GM23338 (cell line): ENCODE data around the gene ARHGAP28. TPM values are rescaled to one million over a fixed set of nuclear protein-coding genes. Genes with fewer than 3 reads are reported as not detected.

Experiments used
- ATAC-seq: fragments of 200-7000 bp; cut with Tn5 transposase; 3 replicates; pipeline ENCODE4 v1.9.1; 2020
- DNase-seq: peaks from one replicate; pipeline ENCODE4 v3.0.0-alpha.2; 2015; ENCODE audit warnings: low spot score
- H2AFZ ChIP-seq: fragments of 200-600 bp; sonication (generic); 2 replicates; pipeline ENCODE4 v1.8.0; 2016; ENCODE audit warnings: antibody characterized with exemption, mild to moderate bottlenecking, moderate library complexity
- H3F3A ChIP-seq: fragments of 200-600 bp; sonication (generic); replicated peaks from 2 replicates; pipeline ENCODE4 v1.8.0; 2017; ENCODE audit warnings: antibody characterized with exemption, mixed run types, low read depth
- H3K27ac ChIP-seq: fragments of 200-600 bp; sonication (generic); 2 replicates; pipeline ENCODE4 v1.6.1; 2016; ENCODE audit warnings: low read depth
- H3K27me3 ChIP-seq: fragments of 200-600 bp; sonication (generic); 2 replicates; pipeline ENCODE4 v1.8.0; 2016; ENCODE audit warnings: mild to moderate bottlenecking, mixed run types, moderate library complexity; ENCODE audit not compliant: insufficient read depth
- H3K36me3 ChIP-seq: fragments of 200-600 bp; sonication (generic); 2 replicates; pipeline ENCODE4 v1.8.0; 2016; ENCODE audit warnings: mild to moderate bottlenecking; ENCODE audit not compliant: insufficient read depth
- H3K4me1 ChIP-seq: fragments of 200-600 bp; sonication (generic); 2 replicates; pipeline ENCODE4 v1.8.0; 2016; ENCODE audit warnings: mild to moderate bottlenecking, moderate library complexity; ENCODE audit not compliant: insufficient read depth
- H3K4me2 ChIP-seq: fragments of 200-600 bp; sonication (generic); 2 replicates; pipeline ENCODE4 v1.7.1; 2017; ENCODE audit warnings: mixed run types
- H3K4me3 ChIP-seq: fragments of 200-600 bp; sonication (generic); 2 replicates; pipeline ENCODE4 v1.6.1; 2016; ENCODE audit warnings: mixed run types
- H3K79me2 ChIP-seq: fragments of 200-600 bp; sonication (generic); replicated peaks from 2 replicates; pipeline ENCODE4 v1.8.0; 2017; ENCODE audit warnings: mild to moderate bottlenecking; ENCODE audit not compliant: insufficient read depth
- H3K9me2 ChIP-seq: fragments of 200-600 bp; sonication (generic); 2 replicates; pipeline ENCODE4 v1.8.0; 2017; ENCODE audit not compliant: insufficient read depth
- H4K20me1 ChIP-seq: fragments of 200-600 bp; sonication (generic); replicated peaks from 2 replicates; pipeline ENCODE4 v1.8.0; 2017; ENCODE audit warnings: mild to moderate bottlenecking; ENCODE audit not compliant: insufficient read depth
- H3K27ac Mint-ChIP-seq: 2 replicates; pipeline ENCODE4 v1.8.0; 2020; ENCODE audit warnings: inconsistent platforms, mild to moderate bottlenecking, moderate library complexity, mixed read lengths
- H3K27me3 Mint-ChIP-seq: 3 replicates; pipeline ENCODE4 v1.8.0; 2022; ENCODE audit warnings: low read depth, mild to moderate bottlenecking, moderate library complexity, mixed read lengths, inconsistent platforms; ENCODE audit not compliant: insufficient read depth, poor library complexity
- H3K36me3 Mint-ChIP-seq: 3 replicates; pipeline ENCODE4 v1.8.0; 2021; ENCODE audit warnings: low read depth, mild to moderate bottlenecking, inconsistent platforms, moderate library complexity, mixed read lengths
- H3K4me1 Mint-ChIP-seq: 3 replicates; pipeline ENCODE4 v1.8.0; 2020; ENCODE audit warnings: mild to moderate bottlenecking, inconsistent platforms, mixed read lengths
- H3K4me3 Mint-ChIP-seq: 3 replicates; pipeline ENCODE4 v1.8.0; 2021; ENCODE audit warnings: moderate library complexity, mild to moderate bottlenecking, inconsistent platforms, mixed read lengths
- H3K9me3 Mint-ChIP-seq: 3 replicates; pipeline ENCODE4 v1.8.0; 2020; ENCODE audit warnings: moderate library complexity, mild to moderate bottlenecking, inconsistent platforms, mixed read lengths
- CREB1 ChIP-seq: fragments of 250-450 bp; sonication (Bioruptor Pico); IDR thresholded peaks from 2 replicates; pipeline ENCODE4 v1.5.0; 2020; ENCODE audit warnings: low read depth, mild to moderate bottlenecking, moderate library complexity
- ETS1 ChIP-seq: IDR thresholded peaks from 2 replicates; pipeline ENCODE4 v1.6.1; 2016; ENCODE audit warnings: antibody characterized with exemption
- EZH2 ChIP-seq: fragments of 200-600 bp; sonication (generic); IDR thresholded peaks from one replicate; pipeline ENCODE4 v1.8.0; 2017; ENCODE audit warnings: antibody characterized with exemption, mild to moderate bottlenecking, low read depth; ENCODE audit not compliant: unreplicated experiment
- EZH2phosphoT487 ChIP-seq: fragments of 200-600 bp; sonication (generic); IDR thresholded peaks from one replicate; pipeline ENCODE4 v1.8.1; 2018; ENCODE audit warnings: antibody characterized with exemption; ENCODE audit not compliant: unreplicated experiment
- JUNB ChIP-seq: IDR thresholded peaks from one replicate; pipeline ENCODE4 v1.6.1; 2016; ENCODE audit warnings: antibody characterized with exemption; ENCODE audit not compliant: unreplicated experiment
- NANOG ChIP-seq: IDR thresholded peaks from 2 replicates; pipeline ENCODE4 v1.6.1; 2016; ENCODE audit warnings: antibody characterized with exemption, borderline replicate concordance
- POLR2AphosphoS5 ChIP-seq: IDR thresholded peaks from 2 replicates; pipeline ENCODE4 v1.6.1; 2016; ENCODE audit warnings: antibody characterized with exemption, low read depth
- STAT1 ChIP-seq: IDR thresholded peaks from one replicate; pipeline ENCODE4 v1.6.1; 2016; ENCODE audit warnings: antibody characterized with exemption; ENCODE audit not compliant: unreplicated experiment
- ZNF114 ChIP-seq: fragments of 250-450 bp; sonication (Bioruptor Pico); IDR thresholded peaks from 2 replicates; pipeline ENCODE4 v1.5.0; 2020; ENCODE audit warnings: mild to moderate bottlenecking, moderate library complexity
- ZNF331 ChIP-seq: fragments of 250-450 bp; sonication (Bioruptor Pico); IDR thresholded peaks from 2 replicates; pipeline ENCODE4 v1.5.0; 2020; ENCODE audit warnings: low read depth, mild to moderate bottlenecking, moderate library complexity
- ZNF462 ChIP-seq: fragments of 250-450 bp; sonication (Bioruptor Pico); IDR thresholded peaks from 2 replicates; pipeline ENCODE4 v1.5.0; 2020; ENCODE audit warnings: mild to moderate bottlenecking, moderate library complexity
- polyA plus RNA-seq: library from polyadenylated mRNA; unstranded; fragments of >200 nt; fragmentation: Nextera tagmentation; extraction: Ambion mirVana; gene quantifications from 2 replicates; pipeline ENCODE4 v1.2.1, GENCODE V29; 2016
- total RNA-seq: library from RNA; depleted of rRNA; stranded (reverse); fragments of >200 nt; shearing (Covaris generic); gene quantifications from 2 replicates; pipeline ENCODE4 v1.2.3, GENCODE V29; 2014
- TF ChIP-seq, protein P1 (sequence below): IDR thresholded peaks from one replicate; pipeline ENCODE4 v1.6.1; 2018; ENCODE audit warnings: antibody characterized with exemption; ENCODE audit not compliant: unreplicated experiment
- TF ChIP-seq, protein P2 (sequence below), 2 experiments: fragments of 200-600 bp in 1 of 2; sonication (generic) in 1 of 2; conservative IDR thresholded peaks; 2 replicates each; pipeline versions ENCODE4 v1.5.1 to v1.6.1; 2016 to 2017; ENCODE audit warnings: antibody characterized with exemption in 2 of 2, low read depth in 2 of 2, mild to moderate bottlenecking in 2 of 2, moderate library complexity in 1 of 2

ARHGAP28 gene
- total and polyA plus RNA-seq, 2 experiments from 2014 or later, result 2.8 to 9.6 TPM

- Mint-ChIP-seq H3K4me1 (no peaks in the 10 kb centered on the region), H3K36me3 (peaks cover 58% of the 10 kb centered on the region), H3K9me3 (peaks cover 2% of the 10 kb centered on the region; the same call in 2 of the 3 replicates), H3K27me3 (peaks cover 2% of the 10 kb centered on the region), H3K27ac (no peak overlapping the region), H3K4me3 (no peak overlapping the region)
- no peak for TF ChIP-seq JUNB
- TF ChIP-seq ETS1, result no peak
- TF ChIP-seq ZNF114, result no peak
- no peak for TF ChIP-seq ZNF462 (CRISPR knock-in tag)
- no peak for TF ChIP-seq ZNF331 (CRISPR knock-in tag)
- no peak for TF ChIP-seq EZH2
- no peak for TF ChIP-seq CREB1 (CRISPR knock-in tag)
- TF ChIP-seq POLR2AphosphoS5, result no peak
- no peak for TF ChIP-seq NANOG
- TF ChIP-seq, protein P1, sequence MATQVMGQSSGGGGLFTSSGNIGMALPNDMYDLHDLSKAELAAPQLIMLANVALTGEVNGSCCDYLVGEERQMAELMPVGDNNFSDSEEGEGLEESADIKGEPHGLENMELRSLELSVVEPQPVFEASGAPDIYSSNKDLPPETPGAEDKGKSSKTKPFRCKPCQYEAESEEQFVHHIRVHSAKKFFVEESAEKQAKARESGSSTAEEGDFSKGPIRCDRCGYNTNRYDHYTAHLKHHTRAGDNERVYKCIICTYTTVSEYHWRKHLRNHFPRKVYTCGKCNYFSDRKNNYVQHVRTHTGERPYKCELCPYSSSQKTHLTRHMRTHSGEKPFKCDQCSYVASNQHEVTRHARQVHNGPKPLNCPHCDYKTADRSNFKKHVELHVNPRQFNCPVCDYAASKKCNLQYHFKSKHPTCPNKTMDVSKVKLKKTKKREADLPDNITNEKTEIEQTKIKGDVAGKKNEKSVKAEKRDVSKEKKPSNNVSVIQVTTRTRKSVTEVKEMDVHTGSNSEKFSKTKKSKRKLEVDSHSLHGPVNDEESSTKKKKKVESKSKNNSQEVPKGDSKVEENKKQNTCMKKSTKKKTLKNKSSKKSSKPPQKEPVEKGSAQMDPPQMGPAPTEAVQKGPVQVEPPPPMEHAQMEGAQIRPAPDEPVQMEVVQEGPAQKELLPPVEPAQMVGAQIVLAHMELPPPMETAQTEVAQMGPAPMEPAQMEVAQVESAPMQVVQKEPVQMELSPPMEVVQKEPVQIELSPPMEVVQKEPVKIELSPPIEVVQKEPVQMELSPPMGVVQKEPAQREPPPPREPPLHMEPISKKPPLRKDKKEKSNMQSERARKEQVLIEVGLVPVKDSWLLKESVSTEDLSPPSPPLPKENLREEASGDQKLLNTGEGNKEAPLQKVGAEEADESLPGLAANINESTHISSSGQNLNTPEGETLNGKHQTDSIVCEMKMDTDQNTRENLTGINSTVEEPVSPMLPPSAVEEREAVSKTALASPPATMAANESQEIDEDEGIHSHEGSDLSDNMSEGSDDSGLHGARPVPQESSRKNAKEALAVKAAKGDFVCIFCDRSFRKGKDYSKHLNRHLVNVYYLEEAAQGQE, result no peak
- no peak for TF ChIP-seq EZH2phosphoT487
- TF ChIP-seq, protein P2, sequence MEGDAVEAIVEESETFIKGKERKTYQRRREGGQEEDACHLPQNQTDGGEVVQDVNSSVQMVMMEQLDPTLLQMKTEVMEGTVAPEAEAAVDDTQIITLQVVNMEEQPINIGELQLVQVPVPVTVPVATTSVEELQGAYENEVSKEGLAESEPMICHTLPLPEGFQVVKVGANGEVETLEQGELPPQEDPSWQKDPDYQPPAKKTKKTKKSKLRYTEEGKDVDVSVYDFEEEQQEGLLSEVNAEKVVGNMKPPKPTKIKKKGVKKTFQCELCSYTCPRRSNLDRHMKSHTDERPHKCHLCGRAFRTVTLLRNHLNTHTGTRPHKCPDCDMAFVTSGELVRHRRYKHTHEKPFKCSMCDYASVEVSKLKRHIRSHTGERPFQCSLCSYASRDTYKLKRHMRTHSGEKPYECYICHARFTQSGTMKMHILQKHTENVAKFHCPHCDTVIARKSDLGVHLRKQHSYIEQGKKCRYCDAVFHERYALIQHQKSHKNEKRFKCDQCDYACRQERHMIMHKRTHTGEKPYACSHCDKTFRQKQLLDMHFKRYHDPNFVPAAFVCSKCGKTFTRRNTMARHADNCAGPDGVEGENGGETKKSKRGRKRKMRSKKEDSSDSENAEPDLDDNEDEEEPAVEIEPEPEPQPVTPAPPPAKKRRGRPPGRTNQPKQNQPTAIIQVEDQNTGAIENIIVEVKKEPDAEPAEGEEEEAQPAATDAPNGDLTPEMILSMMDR (conservative IDR thresholded peaks at IDR 0.05; ENCODE audit: low read depth in 2 of 2), result no peak
- no peak for TF ChIP-seq STAT1
- no peaks in the 10 kb centered on the region for H3K4me1 ChIP-seq
- H3K79me2 ChIP-seq, result no peaks in the 10 kb centered on the region
- H3K27me3 ChIP-seq, result no peaks in the 10 kb centered on the region
- no peak for ATAC-seq
- no peak for DNase-seq
- H4K20me1 ChIP-seq, result 0 out of 2 replicates have a peak, but pooled peaks cover 4% of the 10 kb centered on the region
- no peak overlapping the region for H3K4me3 ChIP-seq
- peaks cover 35% of the 10 kb centered on the region for H3K36me3 ChIP-seq
- H3K9me2 ChIP-seq, result no peaks in the 10 kb centered on the region
- H2AFZ ChIP-seq, result no peak overlapping the region
- H3F3A ChIP-seq, result no peaks in the 10 kb centered on the region
- H3K27ac ChIP-seq, result no peak overlapping the region
- no peak overlapping the region for H3K4me2 ChIP-seq
These were observed 230.6 kb downstream of the ARHGAP28 start for GRCh38 chr18:6960124-6960523.
